Frontal cortex (tissue), 4 donors: ENCODE data around the gene DUSP16. TPM values are rescaled to one million over a fixed set of nuclear protein-coding genes. Genes with fewer than 3 reads are reported as not detected.
"Not testable (repeated sequence)": the region's sequence is repeated elsewhere in the genome, so short reads cannot be mapped to it uniquely, and the experiment has no call there.

Source experiments
- DNase-seq, 2 donors: peaks; one replicate each; pipeline ENCODE4 v3.0.0; 2012; ENCODE audit warnings: low spot score in 2 of 2
- FAIRE-seq: peaks from 2 replicates; lab custom pipeline; 2012; peaks lifted over from hg19 to GRCh38; lab: Jason Lieb, UNC
- total RNA-seq: library from RNA; depleted of rRNA; stranded (reverse); fragments of >200 nt; gene quantifications from one replicate; pipeline ENCODE4 v1.2.3, GENCODE V29; 2014
- donor health status: control.
- donor health status: control.
- donor health status: control.

DUSP16 gene
- total RNA-seq, 1 donor from 2014 or later: 9.8 TPM

DNA sequence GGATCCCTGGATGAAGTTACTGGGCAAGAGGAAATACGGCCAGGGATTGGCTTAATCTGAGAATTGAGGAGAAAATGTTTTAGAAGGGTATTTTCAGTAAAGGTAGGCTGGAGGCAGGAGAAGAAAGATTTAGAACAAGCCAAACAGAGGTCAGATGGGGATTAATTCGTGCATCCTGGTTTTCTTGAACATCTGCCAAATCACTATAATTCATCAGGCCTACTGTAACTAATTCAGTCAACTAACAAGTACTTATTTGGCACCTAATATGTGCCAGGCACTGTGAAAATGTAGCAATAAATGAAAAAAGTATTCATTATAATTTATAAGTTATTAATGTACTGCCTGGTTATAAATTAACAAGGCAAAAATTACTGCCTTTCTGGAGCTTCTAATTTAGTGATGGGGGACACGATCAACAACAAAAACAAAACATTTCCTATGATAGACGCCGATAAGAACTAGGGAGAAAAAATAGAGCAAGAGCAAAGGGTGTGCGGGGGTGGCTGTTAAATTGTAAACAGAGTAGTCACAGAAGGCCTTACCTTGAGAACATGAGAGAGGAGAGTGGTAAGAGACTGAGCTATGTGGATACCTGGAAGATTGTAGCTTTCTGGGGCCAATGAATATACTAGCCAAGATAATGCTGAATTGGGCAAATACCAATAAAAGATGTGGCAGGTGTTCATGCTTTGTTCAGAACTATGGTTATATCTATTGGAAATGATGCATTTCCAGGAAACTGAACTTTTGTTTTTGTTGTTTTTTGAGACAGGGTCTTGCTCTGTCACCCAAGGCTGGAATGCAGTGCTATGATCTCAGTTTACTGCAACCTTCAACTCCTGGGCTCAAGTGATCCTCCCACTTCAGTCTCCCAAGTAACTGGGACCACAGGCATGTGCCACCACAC lies 34.0 kb downstream of the DUSP16 start:
- no peak for DNase-seq
- FAIRE-seq: no peak

DNA sequence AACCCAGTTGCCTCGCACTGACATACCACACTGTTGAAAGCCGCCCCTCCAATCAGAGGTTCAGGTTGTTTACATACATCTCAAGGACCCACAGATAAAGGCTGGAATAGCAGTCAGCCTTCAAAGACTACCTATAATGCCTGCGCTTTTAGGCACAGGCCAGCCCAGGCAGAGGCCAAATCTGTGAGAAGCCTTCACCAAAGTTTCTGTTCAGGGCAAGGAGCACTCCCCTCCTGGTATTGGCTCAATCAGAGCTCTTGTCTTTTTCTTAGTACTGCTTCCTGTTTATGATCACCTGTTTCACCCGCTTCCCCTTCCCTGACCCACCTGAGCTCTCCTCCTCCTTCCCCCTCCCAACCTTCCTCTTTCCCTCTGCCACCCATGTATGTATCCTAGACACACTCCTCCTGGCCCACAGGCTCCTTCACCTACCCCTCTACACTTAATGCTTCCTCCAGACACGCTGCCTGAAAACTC lies 34.8 kb downstream of the DUSP16 start:
- FAIRE-seq: no peak
- no peak for DNase-seq

DNA sequence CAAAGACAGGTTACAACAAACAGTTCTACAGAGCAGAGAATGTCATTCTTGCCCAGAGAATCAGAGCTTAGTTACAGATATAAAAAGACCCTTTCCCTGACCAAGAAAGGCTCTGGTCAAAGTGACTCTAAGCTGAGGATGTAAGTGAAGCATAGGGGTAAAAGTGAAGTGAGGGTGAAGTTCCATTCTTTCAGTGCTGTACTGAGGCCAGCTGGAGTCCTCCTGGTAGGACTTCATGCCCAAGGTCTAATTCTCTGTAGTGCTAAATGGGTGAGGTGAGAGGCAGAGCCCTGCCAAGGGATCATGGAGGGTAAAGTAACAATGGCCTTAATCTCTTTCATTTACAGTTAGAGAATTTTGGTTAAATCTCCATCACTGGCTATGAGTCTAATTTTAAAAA lies 38.5 kb downstream of the DUSP16 start:
- no peak for FAIRE-seq

DNA sequence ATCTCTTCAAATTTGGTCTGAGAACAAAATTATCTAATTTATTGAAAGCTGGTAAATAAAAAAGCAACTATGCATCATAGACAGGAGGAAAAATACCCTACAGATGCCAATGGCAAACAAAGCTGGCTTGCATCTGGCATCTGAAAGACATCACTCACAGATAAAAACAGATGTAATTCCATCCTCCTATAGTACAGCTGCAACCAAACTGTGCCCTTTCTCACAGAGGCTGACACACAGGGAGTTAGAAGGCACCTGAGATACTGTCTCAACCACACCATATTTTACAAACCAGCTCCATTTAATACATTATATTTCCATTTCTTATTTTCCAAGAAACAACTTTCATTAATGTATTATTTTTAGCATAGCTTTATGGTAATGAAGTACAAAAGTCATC lies 39.4 kb downstream of the DUSP16 start:
- FAIRE-seq (no peak), DNase-seq (no peak)

More for the DNA sequence above, 38.5 kb downstream of the DUSP16 start:
- no peak for DNase-seq

DNA sequence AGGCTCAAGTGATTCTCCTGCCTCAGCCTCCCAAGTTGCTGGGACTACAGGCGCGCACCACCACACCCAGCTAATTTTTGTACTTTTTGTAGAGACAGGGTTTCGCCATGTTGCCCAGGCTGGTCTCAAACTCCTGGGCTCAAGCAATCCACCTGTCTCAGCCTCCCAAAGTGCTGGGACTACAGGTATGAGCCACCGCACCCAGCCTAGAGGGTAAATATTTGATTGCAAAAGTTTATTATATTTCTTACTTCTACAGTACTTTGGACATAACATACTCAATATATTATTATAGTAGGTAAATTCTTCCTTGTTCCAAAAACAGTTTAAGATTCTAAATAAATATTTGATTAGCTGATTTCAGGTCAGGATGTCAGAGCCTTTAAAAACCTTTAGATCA lies 40.0 kb downstream of the DUSP16 start:
- FAIRE-seq, DNase-seq: not testable (repeated sequence)

DNA sequence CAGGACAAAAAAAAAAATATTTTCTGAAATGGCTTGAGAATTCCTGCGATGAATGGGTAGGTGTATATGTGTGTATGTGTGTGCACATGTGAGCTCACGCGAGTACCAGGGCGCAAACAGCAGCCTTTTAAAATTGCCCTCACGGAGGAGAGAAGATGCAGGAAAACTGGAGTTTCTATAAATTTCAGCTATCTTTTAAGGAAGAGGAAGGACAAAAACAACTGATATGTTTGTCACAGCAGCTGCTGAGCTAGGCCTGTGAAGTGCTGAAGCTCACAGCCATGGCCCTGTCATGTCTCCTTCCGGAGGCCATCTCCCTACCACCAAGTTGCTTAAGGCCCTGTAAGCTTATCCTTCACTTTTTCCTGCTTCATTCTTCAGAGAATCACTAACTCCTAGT lies 40.8 kb downstream of the DUSP16 start:
- no peak for FAIRE-seq
- DNase-seq: no peak

DNA sequence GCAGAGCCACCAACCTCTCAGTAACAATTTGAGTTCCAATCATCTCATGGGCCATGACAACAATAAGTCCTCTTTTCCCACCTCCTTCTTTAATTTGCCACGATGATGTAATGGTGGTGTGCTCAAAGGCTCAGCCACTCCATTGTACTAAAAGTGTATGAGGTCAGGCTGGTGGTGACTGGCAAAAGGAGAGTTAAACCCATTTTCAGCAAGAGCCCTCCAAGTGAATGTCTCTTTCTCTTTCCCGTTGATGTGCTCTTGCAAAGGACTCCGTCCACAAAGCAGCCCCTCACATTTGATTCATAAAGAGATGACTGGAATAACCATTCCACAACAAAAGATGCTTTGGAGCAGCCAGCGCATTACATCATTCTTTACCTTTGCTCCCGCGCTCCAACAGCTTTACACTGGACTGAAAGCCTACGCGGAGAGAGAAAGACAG lies 41.6 kb downstream of the DUSP16 start:
- FAIRE-seq (no peak), DNase-seq (no peak)

DNA sequence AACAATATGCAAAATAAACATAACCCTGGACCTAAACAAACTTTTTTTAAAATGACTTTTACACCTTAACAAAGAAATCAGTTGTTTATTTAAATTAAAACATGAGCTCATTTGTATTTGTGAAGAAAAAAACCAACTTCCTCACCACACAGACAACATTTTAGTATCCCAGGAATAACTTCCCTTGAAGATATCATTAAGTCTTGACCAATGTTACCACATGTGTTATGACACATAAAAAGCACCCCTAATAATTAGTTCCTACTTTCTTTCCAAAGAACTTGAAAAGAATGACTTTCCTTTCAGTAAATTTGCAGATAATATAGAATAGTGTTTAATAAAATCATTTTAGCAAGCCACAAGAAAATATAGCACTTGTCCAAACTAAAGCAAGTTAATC lies 42.4 kb downstream of the DUSP16 start:
- peak; percentile 50 for FAIRE-seq
- DNase-seq: no peak

DNA sequence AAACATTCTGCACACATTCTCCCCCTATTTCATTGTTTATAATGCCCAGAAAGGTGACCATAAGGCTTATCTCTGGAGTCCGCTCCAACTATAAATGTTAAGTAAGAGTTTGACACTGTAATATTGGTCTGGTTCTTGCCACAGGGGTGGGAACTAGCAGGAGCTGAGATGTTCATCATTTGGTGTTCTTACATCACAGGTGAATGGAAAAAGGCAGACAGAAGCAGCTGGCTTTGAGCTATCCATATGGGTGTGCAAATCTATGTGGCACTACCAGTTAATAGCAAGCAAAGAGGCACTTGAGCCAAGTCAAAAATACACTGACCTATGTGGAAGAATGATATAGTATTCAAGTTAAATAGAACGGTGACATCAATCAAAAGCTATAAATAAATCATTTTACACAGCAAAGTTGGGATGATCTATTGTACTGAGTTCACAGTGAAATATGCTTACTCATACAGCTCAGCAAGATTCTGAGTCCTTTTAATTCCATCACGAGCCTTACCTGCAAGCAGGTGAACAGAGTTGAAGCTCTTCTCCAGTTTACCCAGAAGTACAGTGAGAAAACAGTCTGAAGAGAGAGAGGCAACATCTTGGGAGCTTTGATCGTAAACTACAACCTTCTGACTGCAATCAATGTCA lies 43.2 kb downstream of the DUSP16 start:
- no peak for DNase-seq
- no peak for FAIRE-seq

DNA sequence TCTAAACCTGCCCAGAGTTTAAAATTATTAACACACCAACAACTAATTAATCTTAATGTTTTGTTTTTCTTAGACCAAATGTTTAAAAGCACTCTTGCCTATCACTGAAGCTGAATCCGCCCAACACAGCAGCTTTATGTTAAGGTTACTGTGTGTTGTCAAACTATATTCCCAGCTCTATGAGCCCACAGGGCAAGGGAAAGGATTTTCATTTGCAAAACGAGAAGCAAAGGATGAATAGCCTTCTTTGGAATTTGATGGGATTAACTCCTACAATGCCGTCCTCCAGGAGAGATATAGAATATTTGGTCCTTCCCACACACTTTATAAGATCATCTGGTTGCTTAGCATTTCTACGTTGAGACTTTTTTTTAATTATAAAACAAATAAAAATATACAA lies 43.7 kb downstream of the DUSP16 start:
- no peak for FAIRE-seq
- DNase-seq: no peak

DNA sequence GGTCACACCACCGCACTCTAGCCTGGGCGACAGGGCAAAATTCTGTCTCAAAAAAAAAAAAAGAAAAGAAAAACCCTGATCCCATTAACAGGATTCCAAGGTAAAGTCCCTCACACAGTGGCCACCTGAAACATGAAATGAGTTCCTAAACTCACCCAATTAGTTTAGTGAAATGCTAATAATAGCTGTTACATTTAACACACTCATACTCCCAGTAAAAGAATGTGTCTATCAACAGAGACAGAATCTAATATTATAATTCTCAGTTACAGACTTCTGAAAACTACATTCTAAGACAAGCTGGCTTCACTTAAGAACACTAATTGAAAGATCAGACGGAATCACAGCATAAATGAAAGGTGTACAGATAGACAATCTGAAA lies 44.2 kb downstream of the DUSP16 start:
- no peak for FAIRE-seq
- DNase-seq: no peak

DNA sequence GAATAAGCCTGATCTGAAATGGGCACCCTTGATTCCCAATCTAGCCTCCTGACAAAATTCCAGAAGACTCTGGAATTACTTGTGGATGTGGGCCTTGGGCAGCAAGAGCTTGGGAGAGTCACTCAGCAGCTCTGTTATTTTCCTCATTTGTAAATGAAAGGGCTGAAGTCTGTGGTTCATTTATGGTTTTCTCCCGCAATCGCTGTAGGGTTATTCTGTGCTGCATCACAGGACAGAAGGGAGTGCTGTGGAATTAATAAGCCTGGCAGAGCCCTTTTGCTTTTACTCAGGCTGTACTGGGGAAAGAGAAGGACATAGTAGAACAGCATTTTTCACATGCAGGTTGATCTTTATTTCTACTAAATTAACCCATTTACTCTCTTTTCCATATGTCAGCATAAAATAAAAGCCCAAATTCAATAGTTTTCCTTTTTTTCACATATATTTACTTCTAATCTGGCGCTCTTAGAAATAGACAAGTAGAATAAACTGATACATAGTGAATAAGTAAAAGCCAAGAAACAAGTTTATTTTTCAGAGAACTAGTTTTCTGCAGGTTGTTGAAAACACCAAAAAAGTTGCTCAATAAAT lies 49.2 kb downstream of the DUSP16 start:
- DNase-seq (no peak), FAIRE-seq (no peak)

DNA sequence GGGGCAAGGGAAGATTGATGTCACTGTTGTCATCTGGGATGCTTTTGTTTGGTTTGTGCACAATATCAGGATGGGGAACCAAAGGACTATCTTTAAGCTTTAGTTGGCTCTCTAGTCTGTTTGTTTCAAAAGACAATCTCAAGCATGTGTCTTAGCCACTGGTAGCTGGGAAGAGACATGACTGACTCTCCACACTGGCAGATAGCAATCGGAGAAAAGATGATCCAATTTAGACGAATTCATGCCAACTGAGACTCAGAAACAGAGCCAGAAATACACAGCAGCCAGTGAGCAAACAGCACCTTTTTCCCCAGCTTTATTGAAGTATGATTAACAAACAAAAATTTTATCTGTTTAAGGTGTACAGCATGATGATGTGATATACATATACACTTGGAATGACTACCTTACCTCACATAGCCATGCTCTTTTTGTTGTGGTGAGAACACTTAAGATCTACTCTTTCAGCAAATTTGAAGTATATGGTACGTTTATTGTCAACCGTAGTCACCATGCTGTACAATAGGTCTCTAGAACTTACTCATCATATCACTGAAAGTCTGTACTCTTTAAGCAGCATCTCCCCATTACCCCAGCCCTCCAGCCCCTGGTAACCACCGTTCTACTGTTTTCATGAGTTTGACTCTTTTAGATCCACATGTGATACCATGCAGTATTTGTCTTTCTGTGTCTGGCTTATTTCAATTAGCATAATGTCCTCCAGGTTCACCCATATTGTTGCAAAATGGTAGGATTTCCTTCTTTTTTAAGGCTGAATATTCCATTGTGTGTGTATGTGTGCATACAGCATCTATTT lies 50.6 kb downstream of the DUSP16 start:
- FAIRE-seq (no peak), DNase-seq (no peak)

DNA sequence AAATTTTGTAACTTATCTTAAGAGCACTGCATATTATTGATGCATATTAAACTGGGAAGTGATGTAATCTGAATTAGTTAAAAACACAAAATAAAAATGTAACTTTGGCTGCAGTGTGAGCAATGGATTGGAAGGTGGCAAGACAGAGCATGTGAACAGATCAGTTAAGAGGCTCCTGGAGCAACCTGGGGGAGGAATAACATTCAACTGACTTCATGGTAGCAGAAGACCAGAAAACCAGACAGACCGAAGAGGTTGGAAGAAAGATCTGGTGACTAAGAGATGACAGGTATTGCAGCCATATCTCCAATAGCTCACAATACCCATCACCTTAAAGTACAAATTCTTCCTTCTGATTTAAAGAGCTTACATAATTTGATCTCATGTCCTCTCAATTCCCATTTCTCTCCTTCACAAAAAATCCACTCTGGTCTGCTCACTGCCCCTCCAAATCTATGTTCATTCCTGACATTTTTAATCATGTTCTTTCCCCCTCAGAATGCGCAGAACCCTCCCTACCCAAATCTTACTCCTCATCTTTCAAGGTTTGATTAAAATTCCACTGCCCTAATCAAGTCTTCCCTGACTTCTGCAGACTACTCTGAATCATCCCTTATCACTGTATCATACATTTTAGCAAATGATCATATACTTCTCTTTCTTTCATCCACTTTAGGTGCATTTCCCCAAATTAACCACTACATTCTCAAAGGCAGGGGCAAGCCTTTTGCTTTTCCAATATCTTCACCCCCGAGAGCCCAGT lies 51.5 kb downstream of the DUSP16 start:
- no peak for DNase-seq
- no peak for FAIRE-seq

DNA sequence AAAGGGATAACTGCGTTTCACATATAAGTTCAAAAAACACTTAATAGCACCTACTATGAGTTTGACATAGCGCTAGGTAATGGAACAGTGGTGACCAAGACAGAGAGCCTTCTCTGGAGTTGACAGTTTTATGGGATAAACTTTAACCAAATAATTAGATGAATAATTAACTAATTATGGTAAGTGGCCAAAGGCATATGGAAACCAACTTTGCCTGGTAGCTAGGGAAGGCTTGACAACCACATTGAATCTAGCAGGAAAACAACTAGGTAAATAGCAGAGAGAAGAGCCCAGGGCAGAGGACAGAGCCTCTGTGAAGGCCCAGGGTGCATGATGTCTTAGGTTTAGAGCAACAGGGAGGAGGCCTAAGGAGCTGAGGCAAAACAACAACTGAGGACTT lies 52.1 kb downstream of the DUSP16 start:
- no peak for DNase-seq
- no peak for FAIRE-seq

DNA sequence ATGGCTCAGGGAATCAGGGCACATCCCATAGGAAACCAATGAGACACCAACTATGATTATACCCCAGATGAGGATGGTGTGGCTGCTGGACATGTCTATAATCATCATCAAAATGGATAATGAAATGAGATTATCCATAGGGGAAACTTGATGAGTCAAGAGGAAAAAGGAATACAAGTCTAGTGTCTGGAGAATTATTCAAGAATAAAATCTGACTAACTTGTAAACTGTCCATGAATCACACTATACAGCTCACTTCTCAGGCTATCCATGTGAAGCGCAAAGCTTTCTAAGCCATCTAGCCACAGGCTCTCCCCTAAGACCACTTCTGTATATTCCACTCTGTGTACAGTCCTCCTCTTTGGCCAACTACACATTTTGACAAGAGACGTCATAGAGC lies 52.5 kb downstream of the DUSP16 start:
- FAIRE-seq (no peak), DNase-seq (no peak)

DNA sequence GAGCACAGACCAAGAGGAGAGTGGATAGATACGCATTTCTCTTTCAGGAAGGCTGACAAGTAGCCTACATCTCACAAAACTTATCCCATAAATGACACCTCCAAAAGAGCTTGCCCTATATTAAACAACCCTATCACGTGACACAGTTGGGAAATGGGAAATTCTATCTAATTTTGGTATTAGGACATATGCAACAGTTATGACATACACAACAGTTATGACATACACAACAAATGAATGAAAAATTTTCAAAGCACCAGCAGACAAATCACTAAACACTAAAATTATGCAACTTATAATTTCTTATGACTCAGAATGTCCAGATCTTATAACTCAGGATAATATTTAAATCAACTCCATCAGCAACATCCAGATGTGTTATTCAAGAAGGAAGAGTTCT lies 54.1 kb downstream of the DUSP16 start:
- FAIRE-seq: no peak
- no peak for DNase-seq

DNA sequence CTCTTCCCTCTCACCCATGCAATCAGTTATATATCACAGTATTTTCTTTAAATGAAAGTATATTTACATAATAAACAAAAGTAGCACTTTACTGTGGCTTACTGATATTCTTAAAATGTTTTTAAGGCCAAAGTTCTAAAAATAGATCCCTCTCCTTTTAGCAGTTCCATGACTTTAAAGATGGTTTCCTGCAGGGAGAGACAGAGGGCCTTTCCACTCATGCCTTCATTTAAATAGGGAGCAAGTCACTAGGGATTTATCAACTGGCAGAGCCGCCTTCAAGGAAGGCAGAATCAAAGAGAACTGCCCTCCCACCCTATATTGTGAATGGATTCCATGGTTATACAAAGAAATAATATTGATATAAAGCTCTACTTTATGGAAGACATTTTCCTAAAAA lies 55.5 kb downstream of the DUSP16 start:
- no peak for FAIRE-seq
- no peak for DNase-seq

DNA sequence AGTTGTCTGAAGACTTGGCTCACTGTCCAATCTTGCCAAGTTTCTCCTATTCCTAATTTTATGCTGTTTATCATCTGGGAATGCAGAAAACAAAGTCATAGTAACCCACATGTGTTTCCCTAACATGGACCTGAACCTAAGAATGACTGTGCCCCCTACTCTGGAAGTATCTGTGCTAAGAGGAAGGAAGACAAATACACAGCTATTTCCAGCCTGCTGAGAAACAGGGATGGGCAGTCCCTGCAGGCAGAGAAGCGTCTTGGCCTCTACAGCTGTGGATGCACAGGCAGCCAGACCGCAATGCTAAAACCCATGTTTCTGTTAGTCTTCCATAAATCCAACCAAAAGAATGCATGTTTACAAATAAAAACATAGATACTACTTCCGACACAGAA lies 56.2 kb downstream of the DUSP16 start:
- DNase-seq (no peak), FAIRE-seq (no peak)
